SU-DHL-6 (cell line): ENCODE data around the gene MPRIP.

Experiments
- CTCF ChIP-seq: fragments of 200-600 bp; sonication (generic); IDR thresholded peaks from one replicate; pipeline ENCODE4 v1.5.1; 2017; ENCODE audit warnings: antibody characterized with exemption, mild to moderate bottlenecking, low read length, moderate library complexity; ENCODE audit not compliant: insufficient read depth, poor library complexity, severe bottlenecking
- EZH2phosphoT487 ChIP-seq: fragments of 200-600 bp; sonication (generic), shearing (Covaris generic); conservative IDR thresholded peaks from 2 replicates; pipeline ENCODE4 v1.6.1; 2018; ENCODE audit warnings: mild to moderate bottlenecking, antibody characterized with exemption, low read length, moderate library complexity, mixed read lengths

GRCh38 chr17:17019430-17019762 is 22.9 kb upstream of the MPRIP start:
- TF ChIP-seq CTCF (no peak), EZH2phosphoT487 (no peak)
